Pancreas (tissue), 10 donors: ENCODE measurements around the gene LIPJ. TPM values are rescaled to one million over a fixed set of nuclear protein-coding genes. Genes with fewer than 3 reads are reported as not detected.

Experiments used
- ATAC-seq, 4 donors: fragments of 200-7000 bp; cut with Tn5 transposase; one replicate each; pipeline versions ENCODE4 v1.8.0 to v1.9.1; 2020; ENCODE audit warnings: mild to moderate bottlenecking in 4 of 4, moderate library complexity in 4 of 4
- DNase-seq, 6 donors: peaks; one replicate each; pipeline ENCODE4 v3.0.0-alpha.2; 2020
- FAIRE-seq: peaks from 2 replicates; lab custom pipeline; 2012; peaks lifted over from hg19 to GRCh38; lab: Jason Lieb, UNC
- H3K27ac ChIP-seq, 4 donors: fragments of 200-600 bp; sonication (generic); 1 replicate in 3 of 4; 2 replicates in 1 of 4; pipeline versions ENCODE4 v1.5.0 to v1.8.0; 2020
- H3K27me3 ChIP-seq, 4 donors: fragments of 200-600 bp; one replicate each; pipeline ENCODE4 v1.8.0; 2021
- H3K36me3 ChIP-seq, 3 donors: fragments of 200-600 bp; sonication (generic) in 1 of 3; one replicate each; pipeline versions ENCODE4 v1.5.0 to v1.8.0; 2020 to 2021
- H3K4me1 ChIP-seq, 3 donors: fragments of 200-600 bp; one replicate each; pipeline ENCODE4 v1.8.0; 2021
- H3K4me3 ChIP-seq, 4 donors: fragments of 200-600 bp; sonication (generic) in 2 of 4; one replicate each; pipeline versions ENCODE4 v1.5.0 to v1.8.0; 2020 to 2021
- H3K9me3 ChIP-seq, 4 donors: fragments of 200-600 bp; one replicate each; pipeline ENCODE4 v1.8.0; 2021
- CTCF ChIP-seq, 4 donors: fragments of 200-600 bp; sonication (generic) in 3 of 4; IDR thresholded peaks; one replicate each; pipeline versions ENCODE4 v1.5.0 to v1.8.0; 2021; ENCODE audit warnings: antibody characterized with exemption in 4 of 4
- WGBS, 2 donors: extraction: QIAGEN DNeasy Blood & Tissue Kit; methylation state at CpG; one replicate each; pipeline ENCODE4 v1.1.7; 2013; 5-methylcytosine and 5-hydroxymethylcytosine counted together
- intact Hi-C, 3 donors: fragments of 100-400 bp; cut with DNase I; formaldehyde crosslinking; loops; one replicate each; pipeline versions ENCODE4 v1.11.1 to v1.14.2; 2022
- polyA plus RNA-seq, 2 donors: library from polyadenylated mRNA; stranded (reverse); fragments of 200-250 nt; gene quantifications; one replicate each; pipeline ENCODE4 v1.2.3, GENCODE V29; 2013
- total RNA-seq, 6 donors: library from RNA; stranded (reverse); fragmentation: NEBNext Ultra II Directional in 4 of 6; extraction: Animal tissue kit (Norgen Biotek cat#: 25700) in 4 of 6; gene quantifications; one replicate each; pipeline versions ENCODE4 v1.2.1 to v1.2.4, GENCODE V29; 2021 to 2023
- donor health status: healthy with polysubstance abuse.
- donor health status: DM: no; HTN: no; CAD: no; lungs with moderate emphysema.
- donor health status: DM: no; HTN: no; CAD: no.
- donor health status: control.
- donor health status: control.
- donor health status: Bipolar disorder and iron deficiency.
- donor health status: DM: yes; HTN: yes; CAD: no.
- donor health status: DM: no; HTN: no; CAD: no.
- donor health status: DM: no; HTN: no; CAD: no.
- donor health status: DM: yes; HTN: yes; CAD: no.

Gene LIPJ
- total and polyA plus RNA-seq, 8 donors, result 0.04 to 1.2 (median 0.27) TPM

GRCh38 chr10:88623835-88624234, 37.3 kb downstream of the LIPJ start:
- ATAC-seq, result no peak
- 64 to 66% methylated on average over 2 of the region's 2 CpGs for WGBS, 2 donors

GRCh38 chr10:88624840-88625239, 38.3 kb downstream of the LIPJ start:
- Histone ChIP-seq H3K4me1 (no peaks in the 10 kb centered on the region), H3K27ac (no peak overlapping the region), H3K4me3 (no peak overlapping the region), H3K27me3 (no peaks in the 10 kb centered on the region), H3K9me3 (no peaks in the 10 kb centered on the region), H3K36me3 (no peaks in the 10 kb centered on the region)
- no peak for TF ChIP-seq CTCF (IDR thresholded peaks at IDR 0.05)
- no peak for FAIRE-seq
- intact Hi-C loops, result no loop called here
- no peak for DNase-seq
- no peak for ATAC-seq

More at GRCh38 chr10:88623835-88624234, 37.3 kb downstream of the LIPJ start:
- Histone ChIP-seq H3K9me3 (no peaks in the 10 kb centered on the region), H3K36me3 (no peaks in the 10 kb centered on the region), H3K27ac (no peak overlapping the region), H3K27me3 (no peaks in the 10 kb centered on the region), H3K4me3 (no peak overlapping the region), H3K4me1 (no peaks in the 10 kb centered on the region)
- intact Hi-C loops, result no loop called here
- DNase-seq (no peak), FAIRE-seq (no peak)
- no peak for TF ChIP-seq CTCF (IDR thresholded peaks at IDR 0.05)

- H3K27ac ChIP-seq, result no peak overlapping the region
- H3K4me1 ChIP-seq, result no peaks in the 10 kb centered on the region
- ATAC-seq (no peak), DNase-seq (no peak), FAIRE-seq (no peak)
- no peaks in the 10 kb centered on the region for H3K27me3 ChIP-seq
- no peak for TF ChIP-seq CTCF (IDR thresholded peaks at IDR 0.05)
- H3K9me3 ChIP-seq, result no peaks in the 10 kb centered on the region
- intact Hi-C loops, result no loop called here
- no peak overlapping the region for H3K4me3 ChIP-seq
- WGBS, 2 donors, result 17 to 21% methylated on average over 2 of the region's 2 CpGs
- H3K36me3 ChIP-seq, result no peaks in the 10 kb centered on the region
Observed at GRCh38 chr10:88640186-88640585, 53.6 kb downstream of the LIPJ start.

- Histone ChIP-seq H3K27me3 (no peaks in the 10 kb centered on the region), H3K4me3 (no peak overlapping the region), H3K27ac (no peak overlapping the region), H3K36me3 (no peaks in the 10 kb centered on the region), H3K4me1 (no peaks in the 10 kb centered on the region), H3K9me3 (no peaks in the 10 kb centered on the region)
- FAIRE-seq (no peak), DNase-seq (no peak), ATAC-seq (no peak)
- intact Hi-C loops, result no loop called here
- TF ChIP-seq CTCF (IDR thresholded peaks at IDR 0.05), result no peak
- 70 to 82% methylated on average over 6 of the region's 6 CpGs for WGBS, 2 donors
Observed at GRCh38 chr10:88642209-88642608, 55.6 kb downstream of the LIPJ start.

GRCh38 chr10:88642963-88643362, 56.4 kb downstream of the LIPJ start:
- Histone ChIP-seq H3K36me3 (no peaks in the 10 kb centered on the region), H3K4me3 (no peak overlapping the region), H3K4me1 (no peaks in the 10 kb centered on the region), H3K9me3 (no peaks in the 10 kb centered on the region), H3K27ac (no peak overlapping the region), H3K27me3 (no peaks in the 10 kb centered on the region)
- TF ChIP-seq CTCF (IDR thresholded peaks at IDR 0.05), result no peak
- FAIRE-seq, result no peak
- no peak for DNase-seq
- peak in 1 of 4 donors; percentile 42 for ATAC-seq
- intact Hi-C loops, result no loop called here
